Stimulated activated CD8-positive, alpha-beta memory T cell treated with anti-CD3 and anti-CD28 coated beads, Interleukin-12 subunit alpha, Interleukin-12 subunit beta, amount 100 ng/mL, for 24 hours (primary cell): Measurements from ENCODE around the gene SLC15A4.
"Not testable (repeated sequence)": the region's sequence is repeated elsewhere in the genome, so short reads cannot be mapped to it uniquely, and the experiment has no call there.

Experiments
- DNase-seq: peaks from one replicate; pipeline ENCODE4 v3.0.0-alpha.2; 2020; ENCODE audit errors: extremely low read depth

Gene SLC15A4

GRCh38 chr12:128814411-128815261 is 9.1 kb downstream of the SLC15A4 start:
- DNase-seq: no peak

- no peak for DNase-seq
These were observed 9.9 kb downstream of the SLC15A4 start for GRCh38 chr12:128813883-128814282.

- DNase-seq: no peak
These were observed 10.4 kb downstream of the SLC15A4 start for GRCh38 chr12:128813392-128813791.

- DNase-seq: no peak
These were observed 12.0 kb downstream of the SLC15A4 start for GRCh38 chr12:128811806-128812205.

- DNase-seq: no peak
These were observed 13.3 kb downstream of the SLC15A4 start for GRCh38 chr12:128810182-128811127.

- DNase-seq: no peak
These were observed 15.1 kb downstream of the SLC15A4 start for GRCh38 chr12:128808651-128809050.

- no peak for DNase-seq
These were observed 16.5 kb downstream of the SLC15A4 start for GRCh38 chr12:128807161-128807724.

GRCh38 chr12:128806573-128806972 is 17.2 kb downstream of the SLC15A4 start:
- no peak for DNase-seq

- DNase-seq: not testable (repeated sequence)
These were observed 18.4 kb downstream of the SLC15A4 start for GRCh38 chr12:128805406-128805805.

- no peak for DNase-seq
These were observed 19.0 kb downstream of the SLC15A4 start for GRCh38 chr12:128804762-128805161.

- DNase-seq: no peak
These were observed 20.0 kb downstream of the SLC15A4 start for GRCh38 chr12:128803788-128804187.

- no peak for DNase-seq
These were observed 21.0 kb downstream of the SLC15A4 start for GRCh38 chr12:128802756-128803155.

GRCh38 chr12:128801879-128802391 is 21.8 kb downstream of the SLC15A4 start:
- no peak for DNase-seq

- no peak for DNase-seq
These were observed 23.2 kb downstream of the SLC15A4 start for GRCh38 chr12:128800606-128801005.

- DNase-seq: no peak
These were observed 25.0 kb downstream of the SLC15A4 start for GRCh38 chr12:128798571-128799341.

GRCh38 chr12:128797119-128798118 is 26.3 kb downstream of the SLC15A4 start:
- DNase-seq: no peak

- no peak for DNase-seq
These were observed 27.2 kb downstream of the SLC15A4 start for GRCh38 chr12:128796439-128797118.

- DNase-seq: no peak
These were observed 28.0 kb downstream of the SLC15A4 start for GRCh38 chr12:128795530-128796361.
